IPS-20b (cell line): ENCODE data around the gene XYLT2.
A peak's percentile ranks its signal among the peaks of the same experiment; 100 is the strongest.
"Not testable (repeated sequence)": the region's sequence is repeated elsewhere in the genome, so short reads cannot be mapped to it uniquely, and the experiment has no call there.

Experiments used
- H3K27ac ChIP-seq: one replicate; pipeline ENCODE4 v1.5.1; 2013; ENCODE audit warnings: low read length
- H3K27me3 ChIP-seq: 2 replicates; pipeline ENCODE4 v1.6.1; 2013; ENCODE audit warnings: mild to moderate bottlenecking, low read length, inconsistent platforms; ENCODE audit not compliant: insufficient read depth
- H3K36me3 ChIP-seq: 2 replicates; pipeline ENCODE4 v1.6.1; 2013; ENCODE audit warnings: low read depth, mild to moderate bottlenecking, inconsistent platforms, low read length, moderate library complexity; ENCODE audit not compliant: insufficient read depth
- H3K4me1 ChIP-seq: 2 replicates; pipeline ENCODE4 v1.6.1; 2013; ENCODE audit warnings: mild to moderate bottlenecking, control low read depth, inconsistent platforms, low read length, moderate library complexity; ENCODE audit not compliant: insufficient read depth
- H3K4me3 ChIP-seq: 2 replicates; pipeline ENCODE4 v1.5.1; 2013; ENCODE audit warnings: mild to moderate bottlenecking, low read length, inconsistent platforms
- H3K9ac ChIP-seq: 2 replicates; pipeline ENCODE4 v1.6.1; 2013; ENCODE audit warnings: low read depth, mild to moderate bottlenecking, inconsistent platforms, low read length, moderate library complexity
- H3K9me3 ChIP-seq: 2 replicates; pipeline ENCODE4 v1.6.1; 2013; ENCODE audit warnings: mild to moderate bottlenecking, low read depth, low read length, inconsistent platforms; ENCODE audit not compliant: insufficient read depth

XYLT2 gene

GRCh38 chr17:50310455-50311111, 35.3 kb upstream of the XYLT2 start:
- no peak overlapping the region; the same call in 1 of the 2 replicates for H3K9ac ChIP-seq
- peak overlapping the region; percentile 69 for H3K27ac ChIP-seq
- no peaks in the 10 kb centered on the region; the same call in 1 of the 2 replicates for H3K9me3 ChIP-seq
- no peaks in the 10 kb centered on the region for H3K27me3 ChIP-seq
- no peak overlapping the region for H3K4me3 ChIP-seq
- H3K4me1 ChIP-seq: peaks cover 7% of the 10 kb centered on the region; the same call in 1 of the 2 replicates
- H3K36me3 ChIP-seq: no peaks in the 10 kb centered on the region

- no peak overlapping the region for H3K27ac ChIP-seq
- no peaks in the 10 kb centered on the region for H3K27me3 ChIP-seq
- peaks cover 7% of the 10 kb centered on the region; the same call in 1 of the 2 replicates for H3K4me1 ChIP-seq
- no peak overlapping the region for H3K9ac ChIP-seq
- H3K9me3 ChIP-seq: no peaks in the 10 kb centered on the region; the same call in 1 of the 2 replicates
- H3K4me3 ChIP-seq: no peak overlapping the region
- H3K36me3 ChIP-seq: no peaks in the 10 kb centered on the region
Observed at GRCh38 chr17:50311112-50311460, 34.8 kb upstream of the XYLT2 start.

GRCh38 chr17:50311483-50311882, 34.4 kb upstream of the XYLT2 start:
- H3K27ac ChIP-seq: no peak overlapping the region
- peaks cover 7% of the 10 kb centered on the region; the same call in 1 of the 2 replicates for H3K4me1 ChIP-seq
- H3K9me3 ChIP-seq: no peaks in the 10 kb centered on the region; the same call in 1 of the 2 replicates
- H3K4me3 ChIP-seq: no peak overlapping the region
- H3K27me3 ChIP-seq: no peaks in the 10 kb centered on the region
- H3K36me3 ChIP-seq: no peaks in the 10 kb centered on the region
- no peak overlapping the region for H3K9ac ChIP-seq

- H3K4me1 ChIP-seq: peaks cover 7% of the 10 kb centered on the region; the same call in 1 of the 2 replicates
- H3K36me3 ChIP-seq: no peaks in the 10 kb centered on the region
- H3K9me3 ChIP-seq: no peaks in the 10 kb centered on the region; the same call in 1 of the 2 replicates
- H3K9ac ChIP-seq: no peak overlapping the region
- no peak overlapping the region for H3K27ac ChIP-seq
- no peak overlapping the region for H3K4me3 ChIP-seq
- H3K27me3 ChIP-seq: no peaks in the 10 kb centered on the region
Observed at GRCh38 chr17:50312308-50312707, 33.6 kb upstream of the XYLT2 start.

- Histone ChIP-seq H3K9ac (no peak overlapping the region), H3K27ac (no peak overlapping the region), H3K4me1 (peaks cover 17% of the 10 kb centered on the region; the same call in 1 of the 2 replicates), H3K4me3 (no peak overlapping the region), H3K9me3 (no peaks in the 10 kb centered on the region; the same call in 1 of the 2 replicates), H3K27me3 (no peaks in the 10 kb centered on the region), H3K36me3 (no peaks in the 10 kb centered on the region)
Observed at GRCh38 chr17:50314456-50315011, 31.4 kb upstream of the XYLT2 start.

- H3K4me1 ChIP-seq: peaks cover 12% of the 10 kb centered on the region; the same call in 1 of the 2 replicates
- H3K27me3 ChIP-seq: no peaks in the 10 kb centered on the region
- H3K4me3 ChIP-seq: no peak overlapping the region
- no peaks in the 10 kb centered on the region for H3K36me3 ChIP-seq
- no peaks in the 10 kb centered on the region; the same call in 1 of the 2 replicates for H3K9me3 ChIP-seq
- H3K27ac ChIP-seq: no peak overlapping the region
- H3K9ac ChIP-seq: no peak overlapping the region
Observed at GRCh38 chr17:50316016-50316587, 29.8 kb upstream of the XYLT2 start.

GRCh38 chr17:50316660-50317059, 29.3 kb upstream of the XYLT2 start:
- not testable (repeated sequence) for H3K9ac ChIP-seq, H3K9me3 ChIP-seq

GRCh38 chr17:50317121-50317520, 28.8 kb upstream of the XYLT2 start:
- H3K27ac ChIP-seq: no peak overlapping the region
- peaks cover 11% of the 10 kb centered on the region; the same call in 1 of the 2 replicates for H3K4me1 ChIP-seq
- no peaks in the 10 kb centered on the region for H3K27me3 ChIP-seq
- H3K9me3 ChIP-seq: no peaks in the 10 kb centered on the region; the same call in 1 of the 2 replicates
- H3K4me3 ChIP-seq: no peak overlapping the region
- H3K36me3 ChIP-seq: no peaks in the 10 kb centered on the region
- no peak overlapping the region for H3K9ac ChIP-seq

More at GRCh38 chr17:50316660-50317059, 29.3 kb upstream of the XYLT2 start:
- H3K27me3 ChIP-seq, H3K4me3 ChIP-seq, H3K27ac ChIP-seq, H3K36me3 ChIP-seq: not testable (repeated sequence)
- peaks cover 11% of the 10 kb centered on the region; the same call in 1 of the 2 replicates for H3K4me1 ChIP-seq

- H3K4me1 ChIP-seq: peaks cover 11% of the 10 kb centered on the region; the same call in 1 of the 2 replicates
- H3K27me3 ChIP-seq: no peaks in the 10 kb centered on the region
- no peak overlapping the region for H3K4me3 ChIP-seq
- H3K36me3 ChIP-seq: no peaks in the 10 kb centered on the region
- no peak overlapping the region for H3K9ac ChIP-seq
- no peaks in the 10 kb centered on the region; the same call in 1 of the 2 replicates for H3K9me3 ChIP-seq
- no peak overlapping the region for H3K27ac ChIP-seq
Observed at GRCh38 chr17:50318501-50319285, 27.2 kb upstream of the XYLT2 start.

- Histone ChIP-seq H3K9ac (no peak overlapping the region), H3K4me1 (peaks cover 11% of the 10 kb centered on the region; the same call in 1 of the 2 replicates), H3K27ac (no peak overlapping the region)
Observed at GRCh38 chr17:50319306-50320004, 26.5 kb upstream of the XYLT2 start.

GRCh38 chr17:50322271-50322670, 23.7 kb upstream of the XYLT2 start:
- H3K36me3 ChIP-seq: no peaks in the 10 kb centered on the region
- H3K4me1 ChIP-seq: peaks cover 11% of the 10 kb centered on the region; the same call in 1 of the 2 replicates
- H3K9ac ChIP-seq: no peak overlapping the region
- H3K9me3 ChIP-seq: no peaks in the 10 kb centered on the region
- no peak overlapping the region for H3K27ac ChIP-seq
- H3K4me3 ChIP-seq: no peak overlapping the region
- H3K27me3 ChIP-seq: no peaks in the 10 kb centered on the region

More at GRCh38 chr17:50319306-50320004, 26.5 kb upstream of the XYLT2 start:
- no peak overlapping the region for H3K4me3 ChIP-seq
- no peaks in the 10 kb centered on the region; the same call in 1 of the 2 replicates for H3K9me3 ChIP-seq
- no peaks in the 10 kb centered on the region for H3K27me3 ChIP-seq
- no peaks in the 10 kb centered on the region for H3K36me3 ChIP-seq
